ENCODE results near the gene ZNRF4. TPM values are rescaled to one million over a fixed set of nuclear protein-coding genes. Genes with fewer than 3 reads are reported as not detected.

The ZNRF4 gene
- total and polyA plus RNA-seq, 2 donors (not counting 3 experiments of a cell fraction or from before 2014, with no cell fraction given) = not detected

DNA sequence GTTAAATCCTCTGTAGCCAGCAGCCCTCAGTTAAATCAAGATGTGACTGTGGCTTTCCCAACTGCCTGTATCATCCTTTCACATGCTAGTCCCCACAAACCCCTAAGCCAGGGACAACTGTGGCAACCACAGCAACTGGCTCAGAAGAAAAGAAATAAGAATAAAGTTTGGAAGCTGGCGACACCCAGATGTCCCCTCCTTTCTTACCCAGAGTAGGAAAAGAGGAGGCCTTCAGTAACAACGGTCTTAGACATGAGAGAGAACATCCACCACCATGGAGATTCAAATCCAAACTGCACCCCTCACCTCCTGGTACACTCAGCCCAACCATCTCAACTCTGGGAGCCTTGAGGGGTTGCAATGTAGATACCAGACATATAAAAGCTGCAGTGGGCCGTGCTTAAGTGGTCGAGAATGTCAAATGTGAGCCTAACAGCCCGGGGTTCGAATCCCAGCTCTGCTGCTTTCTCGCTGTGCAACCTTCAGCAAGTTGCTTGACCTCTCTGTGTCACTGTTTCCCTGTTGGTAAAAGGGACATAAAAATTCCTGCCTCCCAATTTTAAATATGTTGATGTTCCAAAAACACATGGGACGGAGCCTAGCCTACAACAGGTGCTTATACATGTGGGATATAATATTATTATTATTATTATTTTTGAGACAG is 23.8 kb downstream of the ZNRF4 start:
- Histone ChIP-seq H4K20me1 (replicated peaks; ENCODE audit: control insufficient read depth, extremely low read depth, insufficient read depth, low read length) (no peaks in the 10 kb centered on the region), H3K27ac (ENCODE audit: insufficient read depth, low read depth, low read length) (no peak overlapping the region), H3K9me1 (replicated peaks; ENCODE audit: control insufficient read depth, extremely low read depth, insufficient read depth, low read length) (no peaks in the 10 kb centered on the region), H3K4me3 (replicated peaks in 1 of 3; ENCODE audit: insufficient read depth in 1 of 3, low read depth in 1 of 3, low read length in 3 of 3) (no peak overlapping the region), H3K9me3 (replicated peaks; ENCODE audit: control insufficient read depth, insufficient read depth, low read length) (no peaks in the 10 kb centered on the region), H3K79me2 (ENCODE audit: control insufficient read depth, insufficient read depth, low read length) (no peaks in the 10 kb centered on the region), H3K36me3 (ENCODE audit: control insufficient read depth in 2 of 2, extremely low read depth in 1 of 2, insufficient read depth in 2 of 2, low read length in 2 of 2) (no peaks in the 10 kb centered on the region), H3K4me2 (ENCODE audit: insufficient read depth, low read length) (no peak overlapping the region), H2AFZ (ENCODE audit: low read depth, low read length) (no peak overlapping the region), H3K4me1 (ENCODE audit: control insufficient read depth, extremely low read depth, insufficient read depth, low read length) (no peaks in the 10 kb centered on the region), H3K27me3 (ENCODE audit: control insufficient read depth in 2 of 2, insufficient read depth in 2 of 2, low read length in 2 of 2) (peaks cover 0 to 5% of the 10 kb centered on the region in 2 experiments), H3K9ac (replicated peaks; ENCODE audit: extremely low read depth, insufficient read depth, low read length) (no peak overlapping the region)
- no TSS peak for BruUV-seq (replicated peaks)
- FAIRE-seq (no peak), DNase-seq (ENCODE audit: low read depth, low spot score) (no peak)
- ChIA-PET POLR2A (no interaction called here), CTCF (interaction anchor here (1.1 to 1.9 kb wide), 2 partner anchors 18 to 431 kb away, joined by 4 to 12 read pairs; no protein-coding TSS in a partner anchor)
- TF ChIP-seq EZH2 (IDR thresholded peaks at IDR 0.05; ENCODE audit: borderline replicate concordance, low read depth, low read length, severe bottlenecking) = no peak
- no peak for TF ChIP-seq MYC (IDR thresholded peaks at IDR 0.05; ENCODE audit: low read depth, low read length)
- TF ChIP-seq, protein P1, sequence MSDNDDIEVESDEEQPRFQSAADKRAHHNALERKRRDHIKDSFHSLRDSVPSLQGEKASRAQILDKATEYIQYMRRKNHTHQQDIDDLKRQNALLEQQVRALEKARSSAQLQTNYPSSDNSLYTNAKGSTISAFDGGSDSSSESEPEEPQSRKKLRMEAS (IDR thresholded peaks at IDR 0.05; ENCODE audit: insufficient read depth, insufficient read length) = no peak
- TF ChIP-seq POLR2AphosphoS5 (IDR thresholded peaks at IDR 0.05; ENCODE audit: insufficient read depth, low read depth, low read length) = no peak
- TF ChIP-seq, protein P2, sequence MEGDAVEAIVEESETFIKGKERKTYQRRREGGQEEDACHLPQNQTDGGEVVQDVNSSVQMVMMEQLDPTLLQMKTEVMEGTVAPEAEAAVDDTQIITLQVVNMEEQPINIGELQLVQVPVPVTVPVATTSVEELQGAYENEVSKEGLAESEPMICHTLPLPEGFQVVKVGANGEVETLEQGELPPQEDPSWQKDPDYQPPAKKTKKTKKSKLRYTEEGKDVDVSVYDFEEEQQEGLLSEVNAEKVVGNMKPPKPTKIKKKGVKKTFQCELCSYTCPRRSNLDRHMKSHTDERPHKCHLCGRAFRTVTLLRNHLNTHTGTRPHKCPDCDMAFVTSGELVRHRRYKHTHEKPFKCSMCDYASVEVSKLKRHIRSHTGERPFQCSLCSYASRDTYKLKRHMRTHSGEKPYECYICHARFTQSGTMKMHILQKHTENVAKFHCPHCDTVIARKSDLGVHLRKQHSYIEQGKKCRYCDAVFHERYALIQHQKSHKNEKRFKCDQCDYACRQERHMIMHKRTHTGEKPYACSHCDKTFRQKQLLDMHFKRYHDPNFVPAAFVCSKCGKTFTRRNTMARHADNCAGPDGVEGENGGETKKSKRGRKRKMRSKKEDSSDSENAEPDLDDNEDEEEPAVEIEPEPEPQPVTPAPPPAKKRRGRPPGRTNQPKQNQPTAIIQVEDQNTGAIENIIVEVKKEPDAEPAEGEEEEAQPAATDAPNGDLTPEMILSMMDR (IDR thresholded peaks at IDR 0.05; ENCODE audit: extremely low read depth in 1 of 2, insufficient read depth in 1 of 2, low read depth in 1 of 2, low read length in 2 of 2) = no peak
- TF ChIP-seq POLR2A (IDR thresholded peaks at IDR 0.05; ENCODE audit: low read depth, low read length) = no peak
- TF ChIP-seq JUN (IDR thresholded peaks at IDR 0.05; ENCODE audit: borderline replicate concordance, insufficient read depth, insufficient read length, low read depth) = no peak
- TF ChIP-seq GATA2 (IDR thresholded peaks at IDR 0.05; ENCODE audit: insufficient read depth, insufficient read length, low read depth, low read length) = no peak
- TF ChIP-seq FOS (IDR thresholded peaks at IDR 0.05; ENCODE audit: borderline replicate concordance, insufficient read depth, low read length) = no peak
- intact Hi-C loops (cut with micrococcal nuclease) = no loop called here
- dilution Hi-C loops (cut with MboI; ENCODE audit: extremely low pct_ligation_motif_present, low sequenced_read_pairs) = loop anchor here (25.0 kb wide), 1 partner anchor 117 kb away; no protein-coding TSS in a partner anchor
